Neural crest cell (in vitro differentiated cells): Measurements from ENCODE around the gene HPS1. TPM values are rescaled to one million over a fixed set of nuclear protein-coding genes. Genes with fewer than 3 reads are reported as not detected.
"Not testable (repeated sequence)": the region's sequence is repeated elsewhere in the genome, so short reads cannot be mapped to it uniquely, and the experiment has no call there.

Source experiments
- DNase-seq: peaks from one replicate; pipeline ENCODE4 v3.0.0; 2021; ENCODE audit warnings: low read depth, mixed read lengths, low spot score
- H3K27ac Mint-ChIP-seq: one replicate; pipeline ENCODE4 v1.8.0; 2021; ENCODE audit warnings: mild to moderate bottlenecking, mixed read lengths; ENCODE audit not compliant: unreplicated experiment
- H3K27me3 Mint-ChIP-seq: 2 replicates; pipeline ENCODE4 v1.8.0; 2021; ENCODE audit warnings: low read depth, mild to moderate bottlenecking, mixed read lengths
- H3K36me3 Mint-ChIP-seq: 2 replicates; pipeline ENCODE4 v1.8.0; 2021; ENCODE audit warnings: low read depth, mild to moderate bottlenecking, mixed read lengths
- H3K4me1 Mint-ChIP-seq: 2 replicates; pipeline ENCODE4 v1.8.0; 2021; ENCODE audit warnings: mixed read lengths
- H3K4me3 Mint-ChIP-seq: one replicate; pipeline ENCODE4 v1.8.0; 2021; ENCODE audit warnings: mild to moderate bottlenecking, mixed read lengths
- H3K9me3 Mint-ChIP-seq: 2 replicates; pipeline ENCODE4 v1.8.0; 2021; ENCODE audit warnings: mixed read lengths
- total RNA-seq: library from RNA; stranded (reverse); gene quantifications from 2 replicates; pipeline ENCODE4 v1.2.1, GENCODE V29; 2021
- TF ChIP-seq, protein P1 (sequence below): fragments of 200-600 bp; sonication (generic); conservative IDR thresholded peaks from 2 replicates; pipeline ENCODE4 v1.5.0; 2021; ENCODE audit warnings: antibody characterized with exemption, mild to moderate bottlenecking

The HPS1 gene
- total RNA-seq, 1 donor from 2014 or later, result 46.9 TPM

DNA sequence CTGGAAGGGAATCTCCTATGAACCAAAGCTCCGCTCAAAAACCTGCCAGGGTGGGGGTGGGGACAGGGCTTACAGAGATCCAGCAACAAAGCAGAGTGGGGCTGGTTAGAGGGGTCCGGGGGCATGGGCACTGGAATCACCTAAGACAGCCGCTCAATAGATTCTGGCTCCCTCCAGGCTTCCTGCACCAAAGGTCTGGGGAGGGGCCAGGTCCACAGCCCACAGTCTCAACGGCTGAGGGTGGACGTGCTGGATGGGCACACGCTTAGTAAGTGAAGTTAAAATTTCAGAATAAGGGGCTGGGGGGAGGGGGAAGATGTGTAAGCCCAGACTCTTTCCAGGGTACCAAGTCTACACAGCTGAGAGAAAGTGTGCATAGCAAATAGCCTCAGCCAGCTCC lies 62.9 kb downstream of the HPS1 start:
- no peaks in the 10 kb centered on the region for H3K36me3 Mint-ChIP-seq

DNA sequence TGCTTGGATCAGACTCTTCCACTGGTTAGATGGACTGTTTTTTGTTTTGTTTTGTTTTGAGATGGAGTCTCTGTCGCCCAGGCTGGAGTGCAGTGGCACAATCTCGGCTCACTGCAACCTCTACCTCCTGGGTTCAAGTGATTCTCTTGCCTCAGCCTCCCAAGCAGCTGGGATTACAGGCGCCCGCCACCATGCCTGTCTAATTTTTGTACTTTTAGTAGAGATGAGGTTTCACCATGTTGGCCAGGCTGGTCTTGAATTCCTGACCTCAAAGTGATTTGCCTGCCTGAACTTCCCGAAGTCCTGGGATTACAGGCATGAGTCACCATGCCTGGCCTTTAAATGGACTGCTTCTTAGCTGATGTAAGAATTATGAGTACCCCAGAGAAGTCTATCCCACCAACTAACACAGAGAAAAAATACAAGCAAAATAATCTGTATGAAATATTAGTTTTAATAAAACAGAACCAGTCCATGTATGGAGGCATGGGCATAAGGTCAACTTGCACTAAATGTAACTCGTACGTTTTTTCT lies 63.5 kb downstream of the HPS1 start:
- H3K9me3 Mint-ChIP-seq, H3K27me3 Mint-ChIP-seq, H3K36me3 Mint-ChIP-seq, H3K27ac Mint-ChIP-seq, H3K4me3 Mint-ChIP-seq, DNase-seq, H3K4me1 Mint-ChIP-seq: not testable (repeated sequence)

More for the DNA sequence above, 62.9 kb downstream of the HPS1 start:
- DNase-seq, result no peak
- Mint-ChIP-seq H3K27ac (no peak overlapping the region), H3K27me3 (no peaks in the 10 kb centered on the region), H3K4me1 (peaks cover 3% of the 10 kb centered on the region), H3K4me3 (no peak overlapping the region), H3K9me3 (no peaks in the 10 kb centered on the region)
- TF ChIP-seq, protein P1, sequence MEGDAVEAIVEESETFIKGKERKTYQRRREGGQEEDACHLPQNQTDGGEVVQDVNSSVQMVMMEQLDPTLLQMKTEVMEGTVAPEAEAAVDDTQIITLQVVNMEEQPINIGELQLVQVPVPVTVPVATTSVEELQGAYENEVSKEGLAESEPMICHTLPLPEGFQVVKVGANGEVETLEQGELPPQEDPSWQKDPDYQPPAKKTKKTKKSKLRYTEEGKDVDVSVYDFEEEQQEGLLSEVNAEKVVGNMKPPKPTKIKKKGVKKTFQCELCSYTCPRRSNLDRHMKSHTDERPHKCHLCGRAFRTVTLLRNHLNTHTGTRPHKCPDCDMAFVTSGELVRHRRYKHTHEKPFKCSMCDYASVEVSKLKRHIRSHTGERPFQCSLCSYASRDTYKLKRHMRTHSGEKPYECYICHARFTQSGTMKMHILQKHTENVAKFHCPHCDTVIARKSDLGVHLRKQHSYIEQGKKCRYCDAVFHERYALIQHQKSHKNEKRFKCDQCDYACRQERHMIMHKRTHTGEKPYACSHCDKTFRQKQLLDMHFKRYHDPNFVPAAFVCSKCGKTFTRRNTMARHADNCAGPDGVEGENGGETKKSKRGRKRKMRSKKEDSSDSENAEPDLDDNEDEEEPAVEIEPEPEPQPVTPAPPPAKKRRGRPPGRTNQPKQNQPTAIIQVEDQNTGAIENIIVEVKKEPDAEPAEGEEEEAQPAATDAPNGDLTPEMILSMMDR, result no peak

DNA sequence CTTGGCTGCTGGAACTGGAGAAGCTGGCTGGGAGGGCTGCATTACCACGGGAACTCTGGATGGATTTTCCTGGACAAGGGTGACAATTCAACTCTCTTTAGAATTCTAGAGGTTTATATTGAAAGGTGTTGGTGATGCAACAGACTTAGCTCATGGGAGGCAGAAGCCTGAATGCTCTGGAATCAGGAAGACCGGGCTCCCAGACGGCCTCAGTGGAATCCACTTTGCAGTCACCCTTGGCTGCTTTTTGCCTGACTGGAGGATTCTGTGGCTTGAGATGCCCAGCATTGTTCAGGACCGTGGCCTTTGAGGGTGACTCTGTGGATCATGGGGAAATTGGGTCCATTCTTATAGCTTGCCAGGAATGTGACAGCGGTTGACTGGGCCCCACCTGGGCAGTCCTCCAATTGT lies 64.0 kb downstream of the HPS1 start:
- no peaks in the 10 kb centered on the region for H3K9me3 Mint-ChIP-seq
- DNase-seq, result no peak
- H3K4me1 Mint-ChIP-seq, result peaks cover 3% of the 10 kb centered on the region
- no peak overlapping the region for H3K4me3 Mint-ChIP-seq
- H3K36me3 Mint-ChIP-seq, result no peaks in the 10 kb centered on the region
- TF ChIP-seq, protein P1, result no peak
- no peaks in the 10 kb centered on the region for H3K27me3 Mint-ChIP-seq
- H3K27ac Mint-ChIP-seq, result no peak overlapping the region

DNA sequence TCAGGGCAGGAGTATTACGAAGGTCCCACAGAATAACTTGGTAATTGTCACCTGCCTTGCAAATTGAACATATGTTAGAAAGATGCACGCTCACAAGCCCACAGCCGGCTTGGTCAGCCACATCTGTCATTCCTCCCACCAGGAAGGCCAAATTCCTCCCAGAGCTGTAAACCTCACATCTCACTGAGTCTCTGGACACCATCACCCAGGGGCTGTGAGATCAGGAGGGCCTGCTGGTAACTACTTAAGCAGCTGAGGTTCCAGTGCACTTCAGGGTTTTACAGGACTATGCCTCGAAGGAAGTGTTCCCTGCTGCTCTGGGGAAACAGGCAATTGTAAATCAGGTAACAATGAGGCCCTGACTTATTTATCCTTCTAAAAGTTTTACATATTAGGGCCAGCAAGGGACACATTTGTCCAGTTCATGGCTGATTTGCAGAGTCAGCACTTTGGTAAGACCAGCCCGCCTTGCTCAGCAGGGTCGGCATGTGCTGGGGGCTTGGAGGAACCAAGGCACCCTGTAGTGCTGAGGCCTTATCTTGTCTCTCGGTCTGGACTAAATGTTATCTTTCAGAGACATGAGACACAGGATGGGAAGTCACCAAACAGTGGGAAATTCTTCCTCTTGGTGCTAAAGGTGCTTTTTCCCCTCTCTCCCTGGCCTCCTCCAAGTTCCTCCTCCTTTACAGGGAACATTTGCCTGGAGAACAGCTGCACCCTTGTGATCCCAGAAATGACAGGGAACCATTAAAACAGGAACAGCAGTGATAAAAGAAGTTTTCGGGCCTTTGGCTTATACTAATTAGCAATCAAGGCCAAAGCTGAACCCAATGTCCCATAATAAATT lies 66.0 kb downstream of the HPS1 start:
- Mint-ChIP-seq H3K36me3 (no peaks in the 10 kb centered on the region), H3K27me3 (peaks cover 2% of the 10 kb centered on the region), H3K4me1 (peaks cover 3% of the 10 kb centered on the region), H3K4me3 (no peak overlapping the region), H3K9me3 (no peaks in the 10 kb centered on the region), H3K27ac (no peak overlapping the region)
- DNase-seq, result no peak
- TF ChIP-seq, protein P1, result no peak

DNA sequence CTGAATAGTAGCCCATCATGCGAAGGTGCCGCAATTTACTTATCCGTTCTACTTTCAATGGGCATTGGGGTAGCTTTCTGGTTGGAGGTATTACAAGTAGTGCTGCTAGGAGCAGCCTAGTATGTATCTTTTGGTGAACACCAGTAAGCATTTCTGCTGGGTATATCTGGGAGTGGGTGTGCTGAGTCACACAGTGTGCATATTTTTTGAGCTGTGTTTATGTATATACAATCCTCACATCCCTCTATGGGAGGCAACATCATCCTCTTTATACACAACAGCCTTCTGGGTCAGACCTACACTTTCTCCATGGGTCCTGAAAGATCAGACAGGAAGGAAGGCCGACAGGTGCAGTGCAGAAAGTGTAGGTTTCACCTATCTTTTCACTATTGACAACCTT lies 68.0 kb downstream of the HPS1 start:
- Mint-ChIP-seq H3K27ac (no peak overlapping the region), H3K27me3 (peaks cover 5% of the 10 kb centered on the region), H3K4me3 (no peak overlapping the region), H3K36me3 (no peaks in the 10 kb centered on the region), H3K4me1 (peaks cover 3% of the 10 kb centered on the region), H3K9me3 (no peaks in the 10 kb centered on the region)
- no peak for DNase-seq
- TF ChIP-seq, protein P1, result no peak

DNA sequence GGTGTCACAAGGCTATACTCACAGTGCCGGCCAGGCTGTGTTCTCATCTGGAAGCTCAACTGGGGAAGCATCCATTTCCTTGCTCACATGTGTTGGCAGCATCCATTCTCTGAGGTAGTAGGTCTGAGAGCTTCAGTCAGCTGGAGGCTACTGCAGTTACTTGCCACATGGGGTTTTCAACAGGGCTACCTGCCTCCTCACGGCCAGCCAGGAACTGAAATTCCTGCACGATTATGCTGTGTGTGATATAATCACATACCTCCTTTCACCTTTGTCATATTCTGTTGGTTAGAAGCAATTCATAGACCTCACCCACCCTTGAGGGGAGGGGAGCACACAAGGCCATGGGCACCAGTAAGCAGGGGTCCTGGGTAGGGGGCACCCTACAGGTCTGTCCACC lies 69.2 kb downstream of the HPS1 start:
- Mint-ChIP-seq H3K9me3 (no peaks in the 10 kb centered on the region), H3K27me3 (peaks cover 5% of the 10 kb centered on the region), H3K4me1 (peaks cover 3% of the 10 kb centered on the region), H3K27ac (no peak overlapping the region), H3K36me3 (no peaks in the 10 kb centered on the region), H3K4me3 (no peak overlapping the region)
- TF ChIP-seq, protein P1, result no peak
- DNase-seq, result no peak
